ENCODE results near the gene MUC12. TPM values are rescaled to one million over a fixed set of nuclear protein-coding genes. Genes with fewer than 3 reads are reported as not detected.

Gene MUC12
- total RNA-seq, 1 experiment from 2014 or later: 6.8 TPM

DNA sequence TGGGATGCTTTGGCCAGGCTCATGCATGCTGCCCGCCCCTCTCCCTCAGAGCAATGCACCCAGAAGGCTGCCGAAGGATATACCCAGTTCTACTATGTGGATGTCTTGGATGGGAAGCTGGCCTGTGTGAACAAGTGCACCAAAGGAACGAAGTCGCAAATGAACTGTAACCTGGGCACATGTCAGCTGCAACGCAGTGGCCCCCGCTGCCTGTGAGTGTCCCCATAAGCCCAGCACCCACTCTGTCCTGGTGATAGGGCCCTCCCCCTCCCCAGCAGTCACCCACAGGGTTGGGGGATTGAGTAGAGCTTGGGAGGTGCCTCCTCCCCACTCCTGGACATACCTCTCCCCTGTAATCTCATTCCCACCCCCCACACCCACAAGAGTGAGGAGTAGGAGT is 43.6 kb downstream of the MUC12 start:
- BruUV-seq (replicated peaks): no TSS peak
- no peak for ATAC-seq
- no peak for TF ChIP-seq SIN3A (IDR thresholded peaks at IDR 0.05; ENCODE audit: borderline replicate concordance, insufficient read depth, low read depth, low read length)
- no peak for TF ChIP-seq TCF7L2 (IDR thresholded peaks at IDR 0.05; ENCODE audit: low read depth, low read length)
- TF ChIP-seq, protein P1, sequence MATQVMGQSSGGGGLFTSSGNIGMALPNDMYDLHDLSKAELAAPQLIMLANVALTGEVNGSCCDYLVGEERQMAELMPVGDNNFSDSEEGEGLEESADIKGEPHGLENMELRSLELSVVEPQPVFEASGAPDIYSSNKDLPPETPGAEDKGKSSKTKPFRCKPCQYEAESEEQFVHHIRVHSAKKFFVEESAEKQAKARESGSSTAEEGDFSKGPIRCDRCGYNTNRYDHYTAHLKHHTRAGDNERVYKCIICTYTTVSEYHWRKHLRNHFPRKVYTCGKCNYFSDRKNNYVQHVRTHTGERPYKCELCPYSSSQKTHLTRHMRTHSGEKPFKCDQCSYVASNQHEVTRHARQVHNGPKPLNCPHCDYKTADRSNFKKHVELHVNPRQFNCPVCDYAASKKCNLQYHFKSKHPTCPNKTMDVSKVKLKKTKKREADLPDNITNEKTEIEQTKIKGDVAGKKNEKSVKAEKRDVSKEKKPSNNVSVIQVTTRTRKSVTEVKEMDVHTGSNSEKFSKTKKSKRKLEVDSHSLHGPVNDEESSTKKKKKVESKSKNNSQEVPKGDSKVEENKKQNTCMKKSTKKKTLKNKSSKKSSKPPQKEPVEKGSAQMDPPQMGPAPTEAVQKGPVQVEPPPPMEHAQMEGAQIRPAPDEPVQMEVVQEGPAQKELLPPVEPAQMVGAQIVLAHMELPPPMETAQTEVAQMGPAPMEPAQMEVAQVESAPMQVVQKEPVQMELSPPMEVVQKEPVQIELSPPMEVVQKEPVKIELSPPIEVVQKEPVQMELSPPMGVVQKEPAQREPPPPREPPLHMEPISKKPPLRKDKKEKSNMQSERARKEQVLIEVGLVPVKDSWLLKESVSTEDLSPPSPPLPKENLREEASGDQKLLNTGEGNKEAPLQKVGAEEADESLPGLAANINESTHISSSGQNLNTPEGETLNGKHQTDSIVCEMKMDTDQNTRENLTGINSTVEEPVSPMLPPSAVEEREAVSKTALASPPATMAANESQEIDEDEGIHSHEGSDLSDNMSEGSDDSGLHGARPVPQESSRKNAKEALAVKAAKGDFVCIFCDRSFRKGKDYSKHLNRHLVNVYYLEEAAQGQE (IDR thresholded peaks at IDR 0.05; ENCODE audit: insufficient read depth in 1 of 2, low read depth in 2 of 2, low read length in 1 of 2): no peak
- TF ChIP-seq, protein P2, sequence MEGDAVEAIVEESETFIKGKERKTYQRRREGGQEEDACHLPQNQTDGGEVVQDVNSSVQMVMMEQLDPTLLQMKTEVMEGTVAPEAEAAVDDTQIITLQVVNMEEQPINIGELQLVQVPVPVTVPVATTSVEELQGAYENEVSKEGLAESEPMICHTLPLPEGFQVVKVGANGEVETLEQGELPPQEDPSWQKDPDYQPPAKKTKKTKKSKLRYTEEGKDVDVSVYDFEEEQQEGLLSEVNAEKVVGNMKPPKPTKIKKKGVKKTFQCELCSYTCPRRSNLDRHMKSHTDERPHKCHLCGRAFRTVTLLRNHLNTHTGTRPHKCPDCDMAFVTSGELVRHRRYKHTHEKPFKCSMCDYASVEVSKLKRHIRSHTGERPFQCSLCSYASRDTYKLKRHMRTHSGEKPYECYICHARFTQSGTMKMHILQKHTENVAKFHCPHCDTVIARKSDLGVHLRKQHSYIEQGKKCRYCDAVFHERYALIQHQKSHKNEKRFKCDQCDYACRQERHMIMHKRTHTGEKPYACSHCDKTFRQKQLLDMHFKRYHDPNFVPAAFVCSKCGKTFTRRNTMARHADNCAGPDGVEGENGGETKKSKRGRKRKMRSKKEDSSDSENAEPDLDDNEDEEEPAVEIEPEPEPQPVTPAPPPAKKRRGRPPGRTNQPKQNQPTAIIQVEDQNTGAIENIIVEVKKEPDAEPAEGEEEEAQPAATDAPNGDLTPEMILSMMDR (IDR thresholded peaks at IDR 0.05): no peak
- no peak for TF ChIP-seq POLR2AphosphoS5 (IDR thresholded peaks at IDR 0.05; ENCODE audit: low read depth, low read length)
- intact Hi-C loops (cut with micrococcal nuclease; ENCODE audit: unreplicated experiment) (no loop called here), in situ Hi-C loops (cut with HindIII; ENCODE audit: low pct_unique_long_range_greater_than_20kb, low sequenced_read_pairs) (no loop called here)
- H3K4me1 ChIP-seq (ENCODE audit: control insufficient read depth, insufficient read depth, low read length): peaks cover 6% of the 10 kb centered on the region; the same call in 1 of the 2 replicates
- no peak overlapping the region for H3K4me3 ChIP-seq (ENCODE audit: low read depth in 2 of 2, low read length in 2 of 2)
- H3K9me3 ChIP-seq (ENCODE audit: control insufficient read depth, insufficient read depth, low read depth, low read length): no peaks in the 10 kb centered on the region
- no peak overlapping the region for H3K27ac ChIP-seq (ENCODE audit: low read length)
- H3K27me3 ChIP-seq (ENCODE audit: control insufficient read depth, insufficient read depth, low read length): no peaks in the 10 kb centered on the region
- no peaks in the 10 kb centered on the region for H3K36me3 ChIP-seq (ENCODE audit: control insufficient read depth, insufficient read depth, low read length)
- ChIA-PET CTCF (interaction anchor here (0.6 kb wide), 1 partner anchor 8 kb away, joined by 3 read pairs; no protein-coding TSS in a partner anchor), POLR2A (no interaction called here)
- no peak for DNase-seq (ENCODE audit: low read depth, low spot score)

DNA sequence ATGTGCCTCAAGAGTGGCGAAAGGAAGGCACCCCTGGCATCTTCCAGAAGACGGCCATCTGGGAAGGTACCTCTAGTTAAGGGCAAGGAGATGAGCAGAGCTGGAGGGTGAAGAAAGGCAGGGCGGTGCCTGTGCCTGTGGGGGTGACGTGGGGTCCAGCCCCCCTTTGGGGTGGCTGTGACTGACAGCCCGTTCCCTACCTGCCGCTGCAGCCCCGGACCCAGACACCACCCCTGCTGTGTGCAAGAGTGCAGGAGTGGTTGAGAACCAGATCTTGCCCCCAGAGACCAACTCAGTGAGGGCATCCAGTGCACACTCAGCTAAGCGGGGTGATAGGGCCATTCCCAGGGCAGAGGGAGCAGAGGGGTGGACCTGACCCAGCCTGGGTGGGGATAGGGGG is 46.3 kb downstream of the MUC12 start:
- CTCF ChIA-PET: interaction anchor here (0.6 kb wide), 1 partner anchor 44 kb away, joined by 5 read pairs; no protein-coding TSS in a partner anchor
- BruUV-seq (replicated peaks): no TSS peak

More for the DNA sequence above, 46.3 kb downstream of the MUC12 start:
- H3K9me3 ChIP-seq (ENCODE audit: control insufficient read depth, insufficient read depth, low read depth, low read length): no peaks in the 10 kb centered on the region
- intact Hi-C loops (cut with micrococcal nuclease; ENCODE audit: unreplicated experiment) (no loop called here), in situ Hi-C loops (cut with HindIII; ENCODE audit: low pct_unique_long_range_greater_than_20kb, low sequenced_read_pairs) (no loop called here)
- no peaks in the 10 kb centered on the region for H3K36me3 ChIP-seq (ENCODE audit: control insufficient read depth, insufficient read depth, low read length)
- H3K4me3 ChIP-seq (ENCODE audit: low read depth in 2 of 2, low read length in 2 of 2): no peak overlapping the region
- DNase-seq (ENCODE audit: low read depth, low spot score) (no peak), ATAC-seq (no peak)
- TF ChIP-seq, protein P1 (IDR thresholded peaks at IDR 0.05; ENCODE audit: insufficient read depth in 1 of 2, low read depth in 2 of 2, low read length in 1 of 2): no peak
- TF ChIP-seq, protein P2 (IDR thresholded peaks at IDR 0.05): no peak
- TF ChIP-seq SIN3A (IDR thresholded peaks at IDR 0.05; ENCODE audit: borderline replicate concordance, insufficient read depth, low read depth, low read length) (no peak), POLR2AphosphoS5 (IDR thresholded peaks at IDR 0.05; ENCODE audit: low read depth, low read length) (no peak), TCF7L2 (IDR thresholded peaks at IDR 0.05; ENCODE audit: low read depth, low read length) (no peak)
- H3K27ac ChIP-seq (ENCODE audit: low read length): no peak overlapping the region
- POLR2A ChIA-PET: interaction anchor here (0.5 kb wide), 1 partner anchor 47 kb away, joined by 3 read pairs; no protein-coding TSS in a partner anchor
- no peaks in the 10 kb centered on the region for H3K27me3 ChIP-seq (ENCODE audit: control insufficient read depth, insufficient read depth, low read length)
- peaks cover 15% of the 10 kb centered on the region for H3K4me1 ChIP-seq (ENCODE audit: control insufficient read depth, insufficient read depth, low read length)
